ENCODE results near the gene TNFAIP8. TPM values are rescaled to one million over a fixed set of nuclear protein-coding genes. Genes with fewer than 3 reads are reported as not detected.

The TNFAIP8 gene
- total RNA-seq, 1 experiment from 2014 or later, result 7.3 TPM

- H3K9ac ChIP-seq (ENCODE audit: extremely low read depth, insufficient read length, low read length), result no peak overlapping the region
- H3K23ac ChIP-seq (ENCODE audit: insufficient read length, low read depth, low read length), result no peak overlapping the region
- H2AFZ ChIP-seq (ENCODE audit: low read length), result no peak overlapping the region
- H3T11ph ChIP-seq (ENCODE audit: low read length), result no peak overlapping the region
- no peak overlapping the region for H2BK5ac ChIP-seq (ENCODE audit: insufficient read length, low read length)
- H4K20me1 ChIP-seq (ENCODE audit: control insufficient read depth, insufficient read depth, insufficient read length), result no peaks in the 10 kb centered on the region
- Mint-ChIP-seq H3K36me3 (ENCODE audit: insufficient read depth in 1 of 3, low read depth in 3 of 3) (peaks cover 2 to 9% (median 6%) of the 10 kb centered on the region in 3 experiments; a peak in 3 of 7 replicates), H3K9me3 (no peaks in the 10 kb centered on the region; a peak in 1 of 5 replicates), H3K4me3 (no peak overlapping the region), H3K4me1 (peaks cover 24 to 29% of the 10 kb centered on the region in 2 experiments), H3K27me3 (ENCODE audit: low read depth) (no peaks in the 10 kb centered on the region), H3K27ac (no peak overlapping the region)
- peaks cover 3% of the 10 kb centered on the region; the same call in 1 of the 2 replicates for H3K4me1 ChIP-seq (ENCODE audit: insufficient read depth, low read length)
- no peaks in the 10 kb centered on the region for H3K27me3 ChIP-seq (ENCODE audit: insufficient read depth, low read length)
- no peaks in the 10 kb centered on the region for H3K23me2 ChIP-seq (ENCODE audit: insufficient read length, low read depth, low read length, poor library complexity, severe bottlenecking)
- no peak overlapping the region for H3K27ac ChIP-seq (ENCODE audit: insufficient read length, low read depth, low read length)
- no peak overlapping the region for H2AK5ac ChIP-seq (ENCODE audit: insufficient read length, low read length)
- no CpG with 5 or more reads among the region's 1 CpG for WGBS (ENCODE audit: extremely low coverage, insufficient read length, low lambda C conversion rate)
- H2BK12ac ChIP-seq (ENCODE audit: insufficient read length, low read depth, low read length), result no peak overlapping the region
- H3K79me2 ChIP-seq (ENCODE audit: insufficient read depth, low read length), result no peaks in the 10 kb centered on the region
- no peak for DNase-seq
- no peaks in the 10 kb centered on the region for H3K9me3 ChIP-seq (ENCODE audit: control insufficient read depth, low read depth, low read length)
- no peak overlapping the region for H2BK15ac ChIP-seq (ENCODE audit: low read depth, low read length)
- H3K4me2 ChIP-seq (ENCODE audit: insufficient read depth, insufficient read length, low read length), result no peak overlapping the region
- no peak overlapping the region for H3K56ac ChIP-seq (ENCODE audit: insufficient read length, low read depth, low read length)
- H3K79me1 ChIP-seq (ENCODE audit: insufficient read depth, low read depth, low read length, poor library complexity, severe bottlenecking), result no peaks in the 10 kb centered on the region
- no peak overlapping the region for H2BK20ac ChIP-seq (ENCODE audit: low read depth, low read length, poor library complexity, severe bottlenecking)
- no peak overlapping the region for H3K18ac ChIP-seq (ENCODE audit: insufficient read length, low read depth, low read length)
- no peak overlapping the region for H4K5ac ChIP-seq (ENCODE audit: insufficient read length, low read depth, low read length)
- no peak overlapping the region for H2BK120ac ChIP-seq (ENCODE audit: low read depth, low read length, poor library complexity, severe bottlenecking)
- TF ChIP-seq CTCF (conservative IDR thresholded peaks at IDR 0.05), result no peak
- no peak overlapping the region for H4K91ac ChIP-seq (ENCODE audit: insufficient read length, low read depth, low read length)
- no peak overlapping the region for H4K8ac ChIP-seq (replicated peaks; ENCODE audit: insufficient read length, low read depth, low read length)
- H3K4ac ChIP-seq (ENCODE audit: low read depth, low read length), result no peak overlapping the region
- no peak overlapping the region for H3K14ac ChIP-seq (ENCODE audit: insufficient read depth, low read length)
These were observed 11.9 kb downstream of the TNFAIP8 start for GRCh38 chr5:119367502-119368237.

All from H9 (cell line).